Smooth muscle cell (in vitro differentiated cells): ENCODE results near the gene PLGLB2. TPM values are rescaled to one million over a fixed set of nuclear protein-coding genes. Genes with fewer than 3 reads are reported as not detected.
"Not testable (repeated sequence)": the region's sequence is repeated elsewhere in the genome, so short reads cannot be mapped to it uniquely, and the experiment has no call there.

Source experiments
- DNase-seq: peaks from one replicate; lab custom pipeline; 2025; ENCODE audit not compliant: unreplicated experiment; lab: John Stamatoyannopoulos, UW
- H2AFZ ChIP-seq: fragments of 200-600 bp; sonication (generic); 2 replicates; pipeline ENCODE4 v1.6.0; 2016; ENCODE audit warnings: antibody characterized with exemption, low read depth, mild to moderate bottlenecking
- H3F3A ChIP-seq: fragments of 200-600 bp; sonication (generic); 2 replicates; pipeline ENCODE4 v1.6.0; 2017; ENCODE audit warnings: antibody characterized with exemption, low read depth
- H3K27ac ChIP-seq: fragments of 200-600 bp; sonication (generic); 2 replicates; pipeline ENCODE4 v1.5.1; 2016; ENCODE audit warnings: low read depth, mild to moderate bottlenecking
- H3K27me3 ChIP-seq: fragments of 200-600 bp; sonication (generic); 2 replicates; pipeline ENCODE4 v1.6.1; 2016; ENCODE audit warnings: low read depth, mild to moderate bottlenecking
- H3K36me3 ChIP-seq: fragments of 200-600 bp; sonication (generic); 2 replicates; pipeline ENCODE4 v1.5.1; 2016; ENCODE audit warnings: low read depth
- H3K4me1 ChIP-seq: fragments of 200-600 bp; sonication (generic); 2 replicates; pipeline ENCODE4 v1.5.1; 2016; ENCODE audit warnings: low read depth
- H3K4me2 ChIP-seq: fragments of 200-600 bp; sonication (generic); 2 replicates; pipeline ENCODE4 v1.6.0; 2016; ENCODE audit warnings: mild to moderate bottlenecking
- H3K4me3 ChIP-seq: fragments of 200-600 bp; sonication (generic); 2 replicates; pipeline ENCODE4 v1.5.1; 2016; ENCODE audit warnings: mild to moderate bottlenecking
- H3K79me2 ChIP-seq: fragments of 200-600 bp; sonication (generic); 2 replicates; pipeline ENCODE4 v1.6.0; 2016; ENCODE audit warnings: low read depth, mild to moderate bottlenecking
- H3K9ac ChIP-seq: fragments of 200-600 bp; sonication (generic); 2 replicates; pipeline ENCODE4 v1.6.0; 2016; ENCODE audit warnings: low read depth
- H3K9me3 ChIP-seq: fragments of 200-600 bp; sonication (generic); replicated peaks from 2 replicates; pipeline ENCODE4 v1.5.1; 2016; ENCODE audit warnings: low read depth
- H4K20me1 ChIP-seq: fragments of 200-600 bp; sonication (generic); 2 replicates; pipeline ENCODE4 v1.6.0; 2016; ENCODE audit warnings: low read depth
- WGBS: methylation state at CpG from one replicate; pipeline ENCODE4 v1.1.7; 2016; ENCODE audit warnings: low lambda C conversion rate; 5-methylcytosine and 5-hydroxymethylcytosine counted together
- polyA plus RNA-seq: library from polyadenylated mRNA; unstranded; fragments of >200 nt; fragmentation: Nextera tagmentation; extraction: Ambion mirVana; gene quantifications from 2 replicates; pipeline ENCODE4 v1.2.1, GENCODE V29; 2016
- total RNA-seq: library from RNA; depleted of rRNA; stranded (reverse); fragments of >200 nt; gene quantifications from 2 replicates; pipeline ENCODE4 v1.2.3, GENCODE V29; 2014

The PLGLB2 gene
- total RNA-seq (0.40 and 1.1 TPM in 2 replicates), polyA plus RNA-seq (0.54 and 1.0 TPM in 2 replicates)

GRCh38 chr2:87747791-87748190, at the start of gene PLGLB2:
TSS of gene PLGLB2 (plus strand) at chr2:87748087. CDS start at chr2:87748154, 67 bp downstream.
- DNase-seq, H3K4me2 ChIP-seq: not testable (repeated sequence)
- WGBS: 100% methylated on average over 1 of the region's 3 CpGs

GRCh38 chr2:87704572-87705323, 43.1 kb upstream of the PLGLB2 start:
- not testable (repeated sequence) for H4K20me1 ChIP-seq, H3K4me1 ChIP-seq, H3K27me3 ChIP-seq, H3F3A ChIP-seq, H3K4me2 ChIP-seq, H3K27ac ChIP-seq, H3K9me3 ChIP-seq, H2AFZ ChIP-seq, H3K9ac ChIP-seq, H3K4me3 ChIP-seq, DNase-seq, H3K36me3 ChIP-seq, H3K79me2 ChIP-seq
- 70% methylated on average over 2 of the region's 4 CpGs for WGBS

More at GRCh38 chr2:87747791-87748190, at the start of gene PLGLB2:
- H4K20me1 ChIP-seq, H3K36me3 ChIP-seq, H3K9me3 ChIP-seq, H3K27ac ChIP-seq, H3K79me2 ChIP-seq, H3K27me3 ChIP-seq, H3K4me1 ChIP-seq, H3F3A ChIP-seq, H3K9ac ChIP-seq, H2AFZ ChIP-seq, H3K4me3 ChIP-seq: not testable (repeated sequence)

- 64% methylated on average over 2 of the region's 2 CpGs for WGBS
- H3K4me3 ChIP-seq, H4K20me1 ChIP-seq, H3K27ac ChIP-seq, H3K36me3 ChIP-seq, H3K9me3 ChIP-seq, H3F3A ChIP-seq, H3K9ac ChIP-seq, H3K79me2 ChIP-seq, H3K27me3 ChIP-seq, H2AFZ ChIP-seq, H3K4me1 ChIP-seq, DNase-seq, H3K4me2 ChIP-seq: not testable (repeated sequence)
Measured at GRCh38 chr2:87708368-87708767, 39.5 kb upstream of the PLGLB2 start.

GRCh38 chr2:87727940-87728599, 19.8 kb upstream of the PLGLB2 start:
- not testable (repeated sequence) for H3K9me3 ChIP-seq, H3K4me2 ChIP-seq, H3K27me3 ChIP-seq, H2AFZ ChIP-seq, H4K20me1 ChIP-seq, H3K4me1 ChIP-seq, H3F3A ChIP-seq, H3K4me3 ChIP-seq, H3K27ac ChIP-seq, H3K36me3 ChIP-seq, DNase-seq, H3K9ac ChIP-seq, H3K79me2 ChIP-seq
- no CpG with 5 or more reads among the region's 8 CpGs for WGBS

- DNase-seq, H3K79me2 ChIP-seq, H3F3A ChIP-seq, H3K9ac ChIP-seq, H3K4me2 ChIP-seq, H3K27ac ChIP-seq, H3K9me3 ChIP-seq, H3K36me3 ChIP-seq, H3K4me1 ChIP-seq, H4K20me1 ChIP-seq, H2AFZ ChIP-seq, H3K27me3 ChIP-seq, H3K4me3 ChIP-seq: not testable (repeated sequence)
Measured at GRCh38 chr2:87740928-87741327, 7.0 kb upstream of the PLGLB2 start.

- not testable (repeated sequence) for H3K4me1 ChIP-seq, H3F3A ChIP-seq, H2AFZ ChIP-seq, H3K27me3 ChIP-seq, H3K36me3 ChIP-seq, H3K4me3 ChIP-seq, DNase-seq, H3K27ac ChIP-seq, H3K9ac ChIP-seq, H3K4me2 ChIP-seq, H4K20me1 ChIP-seq, H3K9me3 ChIP-seq, H3K79me2 ChIP-seq
- WGBS: no CpG with 5 or more reads among the region's 3 CpGs
Measured at GRCh38 chr2:87742393-87743108, 5.3 kb upstream of the PLGLB2 start.

GRCh38 chr2:87743638-87744037, 4.2 kb upstream of the PLGLB2 start:
- H3K36me3 ChIP-seq, H3K4me3 ChIP-seq, H3K4me2 ChIP-seq, H3K27me3 ChIP-seq, H3K27ac ChIP-seq, H3F3A ChIP-seq, H3K79me2 ChIP-seq, DNase-seq, H3K9ac ChIP-seq, H3K4me1 ChIP-seq, H2AFZ ChIP-seq, H3K9me3 ChIP-seq, H4K20me1 ChIP-seq: not testable (repeated sequence)
- WGBS: 29% methylated on average over 2 of the region's 5 CpGs

- H4K20me1 ChIP-seq, H3K9me3 ChIP-seq, H3K4me3 ChIP-seq, H3K9ac ChIP-seq, H2AFZ ChIP-seq, H3F3A ChIP-seq, H3K36me3 ChIP-seq, DNase-seq, H3K27me3 ChIP-seq, H3K4me1 ChIP-seq, H3K4me2 ChIP-seq, H3K79me2 ChIP-seq, H3K27ac ChIP-seq: not testable (repeated sequence)
- 59% methylated on average over 5 of the region's 9 CpGs for WGBS
Measured at GRCh38 chr2:87745353-87745951, 2.4 kb upstream of the PLGLB2 start.
